Progenitor cell of endocrine pancreas (in vitro differentiated cells): ENCODE results near the gene SH2D7. TPM values are rescaled to one million over a fixed set of nuclear protein-coding genes. Genes with fewer than 3 reads are reported as not detected.

Experiments
- DNase-seq: peaks from one replicate; pipeline ENCODE4 v3.0.0; 2021; ENCODE audit warnings: low spot score; ENCODE audit not compliant: unreplicated experiment
- H3K27ac Mint-ChIP-seq: 2 replicates; pipeline ENCODE4 v1.8.0; 2021; ENCODE audit warnings: mild to moderate bottlenecking, moderate library complexity, mixed read lengths
- H3K27me3 Mint-ChIP-seq: 2 replicates; pipeline ENCODE4 v1.8.0; 2021; ENCODE audit warnings: mixed read lengths
- H3K36me3 Mint-ChIP-seq: 2 replicates; pipeline ENCODE4 v1.8.0; 2022; ENCODE audit warnings: mixed read lengths; ENCODE audit not compliant: insufficient read depth
- H3K4me1 Mint-ChIP-seq: 2 replicates; pipeline ENCODE4 v1.8.0; 2021; ENCODE audit warnings: low read depth, mixed read lengths
- H3K4me3 Mint-ChIP-seq: 2 replicates; pipeline ENCODE4 v1.8.0; 2021; ENCODE audit warnings: low read depth, mild to moderate bottlenecking, moderate library complexity, mixed read lengths
- H3K9me3 Mint-ChIP-seq: 2 replicates; pipeline ENCODE4 v1.8.0; 2021; ENCODE audit warnings: low read depth, mixed read lengths
- CTCF ChIP-seq: fragments of 200-600 bp; sonication (generic); IDR thresholded peaks from one replicate; pipeline ENCODE4 v1.5.0; 2021; ENCODE audit warnings: antibody characterized with exemption, mild to moderate bottlenecking; ENCODE audit not compliant: unreplicated experiment
- total RNA-seq: library from RNA; stranded (reverse); gene quantifications from 2 replicates; pipeline ENCODE4 v1.2.1, GENCODE V29; 2021

The SH2D7 gene
- total RNA-seq, 1 donor from 2014 or later: not detected

DNA sequence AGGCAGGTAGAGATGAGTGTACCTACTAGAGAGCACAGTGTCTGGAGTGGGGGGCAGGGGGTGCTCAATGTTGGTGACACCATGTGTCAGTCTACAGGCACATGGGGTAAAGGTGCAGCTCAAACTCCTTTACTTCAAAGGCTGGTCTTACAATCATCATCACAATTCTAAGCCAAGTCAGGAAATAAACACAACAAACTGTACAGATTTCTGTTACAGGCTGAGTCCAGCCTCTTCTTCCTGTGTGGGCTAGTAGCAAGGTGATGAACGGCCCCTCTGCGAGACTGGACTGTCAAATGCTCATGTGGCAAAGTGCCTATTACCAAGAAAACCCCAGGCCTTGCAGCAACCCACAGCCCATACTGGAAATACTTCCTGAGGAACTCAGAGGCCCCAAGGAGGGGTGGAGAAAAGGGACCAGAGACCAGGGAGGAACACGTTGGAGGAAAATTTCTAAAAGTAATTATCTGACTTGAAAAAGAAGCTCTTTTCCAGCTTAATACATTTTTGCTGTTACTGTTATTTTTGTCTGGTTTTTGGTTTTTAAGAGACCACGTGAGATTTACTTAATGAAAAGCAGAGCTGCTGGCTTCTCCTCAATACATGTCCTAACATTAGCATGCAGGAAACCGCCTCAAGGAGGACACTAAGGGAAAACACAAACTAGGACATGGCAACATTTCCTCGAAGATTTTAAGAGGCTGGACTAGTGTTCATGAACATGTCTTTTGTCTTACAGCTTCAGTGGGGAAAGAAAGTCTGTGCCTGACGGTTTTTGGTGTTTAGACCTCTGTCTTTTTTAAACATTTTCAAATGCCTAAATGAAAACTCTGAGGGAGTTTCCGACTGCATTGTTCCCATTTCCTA lies 44.4 kb upstream of the SH2D7 start:
- no peak overlapping the region for H3K27ac Mint-ChIP-seq
- no peaks in the 10 kb centered on the region for H3K36me3 Mint-ChIP-seq
- H3K4me1 Mint-ChIP-seq: peaks cover 7% of the 10 kb centered on the region
- no peak overlapping the region for H3K4me3 Mint-ChIP-seq
- no peak for TF ChIP-seq CTCF
- H3K9me3 Mint-ChIP-seq: no peaks in the 10 kb centered on the region
- DNase-seq: no peak
- H3K27me3 Mint-ChIP-seq: peaks cover 2% of the 10 kb centered on the region

GRCh38 chr15:78048628-78048920 lies 43.8 kb upstream of the SH2D7 start:
- Mint-ChIP-seq H3K27ac (no peak overlapping the region), H3K36me3 (no peaks in the 10 kb centered on the region)

DNA sequence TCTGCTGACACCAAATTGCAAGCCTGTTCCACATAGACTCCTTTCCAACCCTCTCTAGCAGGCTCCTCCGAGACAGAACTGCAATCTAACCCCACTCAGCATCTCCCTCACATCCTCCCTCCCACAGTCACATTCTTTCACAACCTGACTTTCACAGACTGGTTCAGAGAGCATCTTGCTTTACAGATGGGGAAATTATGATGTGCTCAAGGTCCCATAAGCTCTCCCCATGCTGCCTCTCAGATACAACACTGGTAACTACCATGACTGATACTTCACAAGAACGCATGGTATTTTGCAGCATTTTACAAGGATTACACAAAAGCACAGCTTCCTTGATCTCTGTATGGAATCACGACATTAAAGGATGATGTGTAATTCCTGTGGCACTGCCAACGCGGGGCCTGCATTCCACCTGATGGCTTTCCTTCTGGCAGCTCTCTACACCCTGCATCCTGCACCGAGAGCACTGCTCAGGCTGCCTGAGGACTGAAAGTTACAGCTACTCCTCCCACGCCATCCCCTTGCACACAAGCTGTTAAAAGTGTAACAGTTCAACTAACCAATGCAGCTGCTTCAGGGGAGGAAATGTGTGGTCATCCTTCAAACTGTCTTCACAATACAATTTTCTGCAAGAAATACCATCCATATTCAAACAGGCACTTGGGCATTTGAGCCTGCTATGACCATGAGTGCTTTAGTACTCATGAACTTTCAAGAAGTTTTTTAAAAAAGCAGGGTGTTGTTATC lies 42.5 kb upstream of the SH2D7 start:
- no peak for TF ChIP-seq CTCF
- no peak for DNase-seq
- Mint-ChIP-seq H3K27ac (no peak overlapping the region), H3K36me3 (no peaks in the 10 kb centered on the region), H3K27me3 (peaks cover 2% of the 10 kb centered on the region), H3K4me1 (peaks cover 7% of the 10 kb centered on the region), H3K4me3 (no peak overlapping the region), H3K9me3 (no peaks in the 10 kb centered on the region)

More at GRCh38 chr15:78048628-78048920, 43.8 kb upstream of the SH2D7 start:
- DNase-seq: no peak
- no peak for TF ChIP-seq CTCF
- peaks cover 7% of the 10 kb centered on the region for H3K4me1 Mint-ChIP-seq
- H3K4me3 Mint-ChIP-seq: no peak overlapping the region
- peaks cover 2% of the 10 kb centered on the region for H3K27me3 Mint-ChIP-seq
- no peaks in the 10 kb centered on the region for H3K9me3 Mint-ChIP-seq

GRCh38 chr15:78050441-78050809 lies 41.9 kb upstream of the SH2D7 start:
- no peak overlapping the region for H3K27ac Mint-ChIP-seq
- peaks cover 7% of the 10 kb centered on the region for H3K4me1 Mint-ChIP-seq
- no peak for TF ChIP-seq CTCF
- H3K4me3 Mint-ChIP-seq: no peak overlapping the region
- peaks cover 2% of the 10 kb centered on the region for H3K27me3 Mint-ChIP-seq
- DNase-seq: no peak
- no peaks in the 10 kb centered on the region for H3K9me3 Mint-ChIP-seq
- H3K36me3 Mint-ChIP-seq: no peaks in the 10 kb centered on the region

- TF ChIP-seq CTCF: no peak
- no peak for DNase-seq
- H3K9me3 Mint-ChIP-seq: no peaks in the 10 kb centered on the region
- H3K27me3 Mint-ChIP-seq: peaks cover 2% of the 10 kb centered on the region
- H3K4me3 Mint-ChIP-seq: no peak overlapping the region
- H3K4me1 Mint-ChIP-seq: peaks cover 9% of the 10 kb centered on the region
- no peak overlapping the region for H3K27ac Mint-ChIP-seq
- no peaks in the 10 kb centered on the region for H3K36me3 Mint-ChIP-seq
Measured at GRCh38 chr15:78050826-78051225, 41.5 kb upstream of the SH2D7 start.
